GM21576 (cell line): Measurements from ENCODE around the gene LRRTM4.

Experiments used
- ATAC-seq: cut with Tn5 transposase; IDR thresholded peaks from one replicate; pipeline ENCODE4 v1.9.1; 2021; ENCODE audit warnings: mild to moderate bottlenecking, moderate library complexity; ENCODE audit not compliant: unreplicated experiment

The LRRTM4 gene

DNA sequence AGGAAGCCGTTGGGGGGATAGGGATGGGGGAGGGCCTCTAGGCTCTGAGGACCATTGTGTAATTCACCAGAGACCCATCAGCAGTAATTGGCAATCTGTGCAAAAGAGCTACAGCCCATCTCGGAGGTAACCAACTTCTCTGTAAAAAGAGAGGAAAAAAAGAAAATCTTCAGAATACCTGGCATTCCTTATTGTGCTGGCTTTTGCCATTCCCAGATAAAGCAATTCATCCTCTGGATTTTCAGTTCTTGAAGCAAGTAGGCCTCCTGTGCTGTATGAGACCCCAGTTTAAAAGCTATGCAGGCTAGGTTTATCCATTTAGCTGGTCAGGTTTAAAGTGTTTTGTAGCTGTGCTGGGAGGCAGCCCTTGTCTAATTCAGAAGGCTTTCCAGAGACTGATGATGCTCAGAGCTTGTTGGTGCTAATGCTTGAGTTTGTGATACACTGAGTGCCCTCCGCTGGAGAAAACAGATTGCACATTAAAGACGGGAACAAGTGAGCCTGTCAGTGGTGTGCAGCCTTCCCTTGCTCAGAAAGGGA is at the start of gene LRRTM4:
Gene LRRTM4 (minus strand): TSS at position 446 of the 540 bp plus-strand sequence.
- ATAC-seq: no peak

GRCh38 chr2:77571545-77571944 is 49.4 kb upstream of the LRRTM4 start:
- no peak for ATAC-seq

GRCh38 chr2:77567723-77568122 is 45.5 kb upstream of the LRRTM4 start:
- ATAC-seq: no peak

- no peak for ATAC-seq
Measured at GRCh38 chr2:77566582-77566981, 44.4 kb upstream of the LRRTM4 start.

DNA sequence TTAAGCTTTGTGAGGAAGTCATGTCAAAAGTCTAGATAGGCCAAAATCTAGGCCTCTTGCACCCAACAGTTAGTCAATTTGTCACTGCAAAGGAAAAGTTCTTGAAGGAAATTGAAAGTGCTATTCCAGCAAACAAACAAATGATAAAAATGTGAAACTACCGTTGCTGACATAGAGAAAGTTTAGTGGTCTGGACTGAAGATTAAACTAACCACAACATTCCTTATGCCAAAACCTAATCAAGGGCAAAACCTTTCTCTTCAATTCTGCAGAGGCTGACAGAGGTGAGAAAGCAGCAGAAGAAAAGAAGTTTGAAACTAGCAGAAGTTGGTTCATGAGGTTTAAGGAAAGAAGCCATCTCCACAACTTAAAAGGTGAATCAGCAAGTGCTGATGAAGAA is 44.0 kb upstream of the LRRTM4 start:
- no peak for ATAC-seq

- ATAC-seq: no peak
Measured at GRCh38 chr2:77552956-77553355, 30.8 kb upstream of the LRRTM4 start.

- ATAC-seq: no peak
Measured at GRCh38 chr2:77538031-77538430, 15.9 kb upstream of the LRRTM4 start.

GRCh38 chr2:77522888-77523287 is 712 bp upstream of the LRRTM4 start:
- ATAC-seq: no peak

DNA sequence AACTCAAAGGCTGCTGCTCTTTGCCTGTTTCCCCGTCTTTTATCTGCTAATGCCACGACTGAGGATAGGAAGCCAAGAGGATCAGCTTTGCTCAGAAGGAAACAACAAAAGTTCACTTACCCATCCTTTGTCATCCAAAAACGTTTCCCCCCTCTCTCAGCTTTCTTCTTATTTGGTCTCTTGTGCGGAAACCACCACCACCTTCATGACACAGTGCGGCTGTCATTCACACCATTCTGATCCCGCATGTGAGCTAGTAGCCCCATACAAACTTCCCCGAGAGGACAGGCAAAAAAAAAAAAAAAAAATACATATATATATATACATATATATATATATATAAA is 656 bp downstream of the LRRTM4 start:
- ATAC-seq: no peak

DNA sequence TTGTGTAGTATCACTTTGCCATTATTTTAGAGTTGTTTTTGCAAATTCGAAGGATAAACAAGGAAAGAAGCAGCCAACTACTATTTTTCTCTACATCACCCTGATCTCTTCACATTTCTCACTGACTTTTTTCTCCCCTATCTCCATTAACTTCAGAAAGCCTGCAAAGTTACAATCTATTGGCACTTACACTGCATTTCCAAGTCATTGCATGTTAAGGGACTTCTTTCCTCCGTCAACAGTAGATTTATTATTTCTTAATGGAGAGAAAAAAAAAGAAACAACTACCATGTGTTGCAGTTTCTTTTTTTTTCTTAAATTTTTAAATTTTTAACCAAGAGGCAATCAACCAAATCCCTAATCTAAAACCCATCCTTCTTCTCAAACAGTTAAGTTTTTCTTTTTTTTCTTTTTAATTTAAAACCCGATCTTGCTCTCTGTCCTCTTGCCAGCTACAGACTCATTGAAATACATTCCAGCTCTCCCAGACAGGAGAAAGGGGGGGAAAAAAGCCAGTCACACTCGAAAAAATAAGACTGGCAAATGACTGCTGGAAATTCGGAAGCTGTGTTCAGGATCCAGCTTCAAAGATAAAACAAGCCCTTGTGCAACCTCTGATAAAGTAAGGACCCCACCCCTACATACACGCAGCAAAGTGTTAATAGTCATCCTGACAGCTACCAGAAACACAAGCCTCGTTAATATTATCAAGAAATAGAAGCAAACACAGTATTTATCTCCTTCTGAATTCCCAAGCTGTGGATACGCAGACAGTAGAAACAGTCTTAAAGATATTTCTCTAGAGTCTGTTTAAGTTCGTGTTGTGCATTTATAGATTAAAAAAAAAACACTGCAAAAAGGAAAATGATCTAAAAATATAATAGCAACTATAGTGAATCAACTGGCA is 1.3 kb downstream of the LRRTM4 start:
- no peak for ATAC-seq

DNA sequence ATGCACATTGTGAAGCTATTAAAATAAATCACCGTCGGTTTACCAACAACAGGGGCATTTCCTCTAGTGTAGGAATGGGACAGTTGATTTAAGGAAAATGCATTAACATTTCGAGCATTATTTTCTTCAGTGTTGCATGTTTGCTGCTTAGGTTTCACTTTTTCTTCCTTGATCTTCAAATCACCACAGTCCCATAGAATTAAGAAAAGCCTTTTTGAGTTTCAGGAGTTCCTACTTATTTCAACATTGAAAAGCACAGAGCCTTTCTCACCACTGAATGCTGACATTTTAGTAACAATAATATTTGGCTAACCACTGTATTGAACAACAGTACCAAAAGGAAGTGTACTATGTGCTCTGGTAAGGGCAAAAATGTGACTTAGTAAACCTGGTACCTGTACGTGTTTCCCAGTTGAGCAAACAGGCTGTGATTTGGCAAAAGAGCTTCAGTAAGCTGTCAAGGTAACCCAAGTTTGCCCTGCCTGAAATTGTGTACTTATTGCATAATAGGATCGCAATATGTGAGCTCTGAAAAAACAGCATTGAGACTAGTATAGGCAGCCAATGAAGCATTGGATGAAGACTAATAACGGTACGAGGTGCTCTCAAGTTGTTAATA is 2.2 kb downstream of the LRRTM4 start:
- no peak for ATAC-seq

GRCh38 chr2:77519164-77519887 is 2.9 kb downstream of the LRRTM4 start:
- ATAC-seq: no peak

- no peak for ATAC-seq
Measured at GRCh38 chr2:77518311-77518710, 3.9 kb downstream of the LRRTM4 start.

- no peak for ATAC-seq
Measured at GRCh38 chr2:77513191-77513590, 9.0 kb downstream of the LRRTM4 start.

GRCh38 chr2:77512507-77512906 is 9.7 kb downstream of the LRRTM4 start:
- no peak for ATAC-seq

GRCh38 chr2:77508511-77508910 is 13.7 kb downstream of the LRRTM4 start:
- no peak for ATAC-seq

- no peak for ATAC-seq
Measured at GRCh38 chr2:77507657-77508056, 14.5 kb downstream of the LRRTM4 start.

DNA sequence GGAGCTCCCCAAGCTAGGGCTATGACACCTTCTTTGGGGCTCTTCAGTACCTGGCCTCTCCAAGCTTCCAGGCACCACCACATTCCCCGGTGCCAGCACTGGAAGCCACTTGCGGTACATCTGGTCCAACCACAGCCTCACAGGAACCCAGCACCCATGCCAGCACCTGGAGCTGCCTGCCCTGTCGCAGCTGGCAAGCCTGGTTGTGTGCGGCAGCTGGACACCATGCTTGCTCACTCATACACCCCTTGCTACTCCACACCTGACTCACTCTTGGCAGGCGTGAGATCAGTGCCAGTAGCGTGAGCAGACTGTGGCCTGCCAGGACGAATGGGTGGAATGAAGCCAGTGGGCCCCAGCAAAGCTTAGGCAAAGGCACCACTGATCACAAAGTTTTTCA is 34.0 kb downstream of the LRRTM4 start:
- ATAC-seq: no peak

- ATAC-seq: no peak
Measured at GRCh38 chr2:77487074-77487803, 34.9 kb downstream of the LRRTM4 start.

DNA sequence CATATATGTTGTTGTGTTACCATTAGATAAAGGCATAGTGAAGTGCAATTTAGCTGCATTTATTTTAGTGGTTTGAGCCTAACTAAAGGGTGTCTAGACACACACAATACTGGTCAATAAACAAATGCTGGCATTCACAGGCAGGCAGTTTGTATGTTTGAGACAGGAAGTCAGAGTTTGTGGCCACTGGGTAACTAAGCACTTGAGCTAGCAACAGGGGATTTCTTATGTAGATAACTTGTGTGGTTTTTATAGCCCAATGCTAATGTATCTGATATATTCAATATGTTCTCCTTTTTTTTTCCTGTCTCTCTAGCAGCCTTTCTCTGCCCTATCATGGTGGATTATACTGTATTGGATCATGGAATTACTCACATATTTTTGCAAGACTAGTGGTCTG is 38.1 kb downstream of the LRRTM4 start:
- ATAC-seq: no peak

- no peak for ATAC-seq
Measured at GRCh38 chr2:77479895-77480294, 42.3 kb downstream of the LRRTM4 start.
